HG03280 (cell line): ENCODE data around the gene TMEM140.
A peak's percentile ranks its signal among the peaks of the same experiment; 100 is the strongest.
"Not testable (repeated sequence)": the region's sequence is repeated elsewhere in the genome, so short reads cannot be mapped to it uniquely, and the experiment has no call there.

Source experiments
- ATAC-seq: cut with Tn5 transposase; IDR thresholded peaks from one replicate; pipeline ENCODE4 v1.9.1; 2021; ENCODE audit warnings: mild to moderate bottlenecking, moderate library complexity; ENCODE audit not compliant: unreplicated experiment

The TMEM140 gene

DNA sequence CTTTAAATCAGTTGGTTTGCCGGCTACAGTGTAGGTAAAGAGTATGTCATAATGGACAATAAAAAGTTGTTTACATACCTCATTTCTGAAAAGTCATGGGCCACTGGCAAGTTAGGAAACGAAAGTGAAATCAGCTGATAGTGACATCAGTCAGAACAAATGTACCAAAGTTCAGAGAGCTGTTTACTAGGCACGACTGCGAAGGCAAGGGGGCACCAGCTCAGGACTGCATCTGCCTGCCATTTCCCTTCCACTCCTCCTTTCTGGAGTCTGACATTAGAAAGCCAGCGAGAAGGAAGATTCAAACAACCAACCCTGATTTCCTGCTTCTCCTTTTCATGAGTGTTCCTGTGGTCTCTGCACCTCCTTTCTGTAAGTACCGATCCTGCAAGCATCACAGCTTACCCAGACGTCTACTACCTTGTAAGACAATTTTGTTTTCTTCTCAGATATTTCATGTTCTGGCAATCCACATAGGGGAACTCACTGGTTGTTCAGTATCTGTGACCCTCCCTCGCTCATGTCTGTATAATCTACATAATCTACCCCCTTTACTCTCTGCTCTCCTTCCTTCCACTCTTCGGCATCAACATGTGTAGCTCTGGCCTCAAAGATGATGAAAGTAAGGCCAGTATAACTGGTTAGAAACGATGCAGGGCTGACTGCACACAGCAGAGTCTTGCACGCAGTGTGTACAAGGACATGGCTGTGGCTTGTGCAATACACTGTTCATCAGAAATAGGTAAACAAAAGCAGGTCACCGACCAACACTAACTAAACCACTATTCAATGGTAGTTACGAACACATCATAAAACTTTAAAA, at the start of gene TMEM140:
Gene TMEM140, plus strand, starts transcription at position 174 of the 823 bp plus-strand sequence. CDS start 16,370 bp downstream, outside the sequence.
- ATAC-seq: peak; percentile 77

DNA sequence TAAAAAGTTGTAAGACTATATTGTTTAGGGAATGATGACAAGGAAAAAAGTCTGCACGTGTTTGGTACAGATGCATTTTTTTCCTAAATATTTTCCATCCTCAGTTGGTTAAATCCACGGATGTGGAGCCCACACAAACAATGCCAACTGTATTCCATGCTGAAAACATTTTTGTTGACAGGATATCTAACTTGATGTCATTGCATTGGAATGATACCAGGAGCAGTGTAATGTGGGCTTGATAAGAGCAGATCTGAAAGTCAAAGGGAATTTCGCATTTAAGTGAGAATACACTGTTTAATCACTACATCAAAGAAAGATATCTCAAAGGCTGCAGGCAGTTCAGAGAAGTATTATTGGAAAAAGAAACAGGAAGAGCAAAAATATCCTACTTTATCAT, 49.5 kb upstream of the TMEM140 start:
- ATAC-seq: no peak

DNA sequence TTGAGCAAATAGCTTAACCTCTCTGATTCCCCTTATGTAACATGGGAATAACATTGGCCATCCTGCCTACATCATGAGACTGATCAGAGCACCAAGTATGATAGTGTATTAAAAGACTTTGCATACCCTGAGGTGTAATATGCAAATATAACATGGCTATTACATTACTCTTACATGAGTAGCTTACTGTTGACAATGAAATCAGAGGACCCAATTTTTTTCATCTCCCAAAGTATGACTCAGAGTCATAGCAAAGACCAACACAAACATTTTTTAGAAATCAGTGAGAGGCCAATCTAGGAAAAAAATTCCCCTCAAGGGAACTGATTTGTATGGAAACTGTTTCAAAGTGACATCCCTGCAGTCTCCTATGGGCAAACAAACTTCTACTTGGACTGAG, 47.0 kb upstream of the TMEM140 start:
- no peak for ATAC-seq

DNA sequence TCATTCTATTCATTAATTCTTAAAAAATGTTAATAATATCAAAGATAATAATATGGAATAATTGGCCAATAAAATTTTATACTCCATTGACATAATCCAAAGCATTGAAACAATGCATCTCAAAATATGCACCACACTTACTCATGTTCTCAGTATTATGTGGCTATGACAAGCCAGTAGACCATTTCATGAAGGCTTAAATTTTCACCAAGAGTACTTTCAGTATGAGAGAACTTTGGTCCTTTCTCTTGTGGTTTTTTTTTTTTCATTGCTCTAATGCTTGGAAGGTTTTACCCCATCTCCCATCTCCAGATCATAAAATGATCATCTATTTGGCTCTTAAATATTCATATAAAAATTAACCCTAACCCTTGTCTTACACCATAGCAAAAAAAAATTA, 45.5 kb upstream of the TMEM140 start:
- no peak for ATAC-seq

DNA sequence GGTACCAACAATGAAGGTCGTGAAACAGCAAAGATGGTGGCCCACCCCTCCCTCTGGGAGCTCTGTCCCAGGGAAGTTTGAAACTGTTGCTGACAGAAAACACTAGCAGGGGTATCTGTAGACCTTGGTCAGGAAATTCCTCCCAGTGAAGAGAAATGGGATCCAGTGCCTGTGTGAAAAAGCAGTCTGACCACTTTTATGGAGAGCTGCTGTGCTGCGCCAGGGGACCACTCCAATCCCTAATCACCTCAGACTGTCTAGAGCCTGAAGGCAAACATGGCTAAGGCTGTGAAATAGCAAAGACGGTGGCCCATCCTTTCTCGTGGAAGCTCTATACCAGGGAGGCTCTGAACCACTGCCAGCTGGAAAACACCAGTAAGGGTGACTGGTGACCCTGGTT, 38.3 kb upstream of the TMEM140 start:
- no peak for ATAC-seq

DNA sequence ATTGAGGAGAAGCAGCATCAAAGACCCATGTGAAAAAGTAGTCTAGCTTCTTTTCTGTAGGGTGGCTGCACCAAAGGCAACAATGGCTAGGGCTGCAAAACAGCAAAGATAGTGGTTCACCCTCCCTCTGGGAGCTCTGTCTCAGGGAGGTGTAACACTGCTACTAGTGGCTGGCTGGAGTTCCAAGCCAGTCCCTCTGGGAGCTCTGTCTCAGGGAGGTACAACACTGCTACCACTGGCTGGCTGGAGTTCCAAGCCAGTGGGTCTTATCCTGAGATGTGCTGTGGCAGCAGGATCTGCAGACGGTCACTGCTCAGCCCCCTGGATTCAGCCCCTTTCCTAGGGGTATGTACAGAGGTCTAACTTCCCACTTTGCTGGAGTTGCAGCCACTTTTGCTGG, 37.9 kb upstream of the TMEM140 start:
- ATAC-seq: no peak

DNA sequence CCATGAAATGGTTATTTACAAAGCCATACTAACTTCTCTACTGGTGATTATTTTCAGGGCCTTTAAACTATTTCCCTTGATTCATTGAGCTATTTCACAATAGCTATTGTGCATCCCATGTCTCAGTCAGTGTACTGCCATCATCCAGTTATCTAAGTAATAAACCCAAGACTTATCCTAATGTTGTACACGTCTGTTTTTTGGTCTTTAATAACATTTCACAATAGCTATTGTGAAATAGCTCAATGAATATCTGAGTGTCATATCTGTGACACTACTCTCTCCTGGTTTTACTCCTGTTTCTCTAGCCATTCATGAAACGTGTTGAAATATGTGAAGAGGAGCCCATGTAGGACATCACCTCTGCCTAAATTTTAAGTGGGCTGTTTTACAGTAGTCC, 36.5 kb upstream of the TMEM140 start:
- no peak for ATAC-seq

DNA sequence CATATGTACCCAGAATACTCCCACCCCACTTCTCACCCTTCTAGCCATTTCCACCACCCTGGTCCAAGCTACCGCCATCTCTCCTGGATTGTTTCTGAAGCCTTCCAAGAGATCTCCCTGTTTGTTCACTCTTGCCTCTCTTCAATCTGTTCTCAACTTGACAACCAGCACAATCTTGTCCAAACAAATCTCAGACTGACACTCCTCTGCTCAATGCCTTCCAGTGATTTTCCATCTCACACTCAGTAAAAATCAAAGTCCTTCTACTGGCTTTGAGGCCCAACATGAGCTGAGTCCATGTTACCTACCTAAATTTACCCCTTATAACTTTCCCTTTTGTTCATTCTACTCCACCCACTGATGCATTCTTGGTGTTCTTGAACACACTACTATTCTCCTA, 33.2 kb upstream of the TMEM140 start:
- no peak for ATAC-seq

DNA sequence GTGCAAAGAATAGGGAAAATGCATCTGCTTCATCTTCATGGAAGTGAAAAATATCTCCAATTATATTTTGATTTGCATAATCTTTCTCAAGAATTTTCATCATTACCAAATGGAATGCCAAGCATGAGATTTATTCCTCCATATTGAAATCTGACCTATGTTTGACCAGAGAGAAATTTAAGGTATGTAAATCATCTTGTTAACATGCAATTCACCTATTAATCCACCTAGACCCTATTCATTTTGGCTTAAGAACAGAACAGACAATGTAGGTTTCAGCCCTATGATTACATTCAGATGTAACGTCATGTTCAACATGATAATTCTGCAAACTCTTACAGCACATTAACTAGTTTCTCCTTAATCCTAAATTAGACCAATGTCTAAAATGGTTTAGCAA, 30.8 kb upstream of the TMEM140 start:
- no peak for ATAC-seq

DNA sequence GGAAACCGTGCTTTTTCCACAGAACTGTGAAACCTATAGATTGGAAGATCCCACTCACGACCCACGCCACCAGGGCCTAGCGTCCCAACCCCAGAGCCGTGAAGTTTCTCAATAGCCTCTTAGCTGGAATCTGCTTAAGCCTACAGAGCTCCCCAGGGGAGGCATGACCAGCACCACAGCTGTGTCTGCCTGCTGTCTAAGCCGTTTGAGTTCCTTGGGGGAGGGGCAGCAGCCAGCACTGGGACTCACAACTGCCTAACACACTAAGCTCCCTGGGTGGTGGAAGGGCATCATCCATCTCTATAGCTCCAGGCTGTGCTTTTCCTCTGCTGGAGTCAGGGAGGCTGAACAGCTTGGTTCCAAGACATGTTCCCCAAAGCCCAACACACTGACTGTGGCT, 26.0 kb upstream of the TMEM140 start:
- ATAC-seq: no peak

DNA sequence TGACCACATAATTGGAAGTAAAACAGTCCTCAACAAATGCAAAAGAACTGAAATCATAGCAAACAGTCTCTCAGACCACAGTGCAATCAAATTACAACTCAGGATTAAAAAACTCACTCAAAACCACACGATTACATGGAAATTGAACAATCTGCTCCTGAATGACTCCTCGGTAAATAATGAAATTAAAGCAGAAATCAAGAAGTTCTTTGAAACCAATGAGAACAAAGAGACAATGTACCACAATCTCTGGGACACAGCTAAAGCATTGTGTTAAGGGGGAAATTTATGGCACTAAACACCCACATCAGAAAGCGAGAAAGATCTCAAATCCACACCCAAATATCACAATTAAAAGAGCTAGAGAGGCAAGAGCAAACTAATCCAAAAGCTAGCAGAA, 23.2 kb upstream of the TMEM140 start:
- ATAC-seq: not testable (repeated sequence)

DNA sequence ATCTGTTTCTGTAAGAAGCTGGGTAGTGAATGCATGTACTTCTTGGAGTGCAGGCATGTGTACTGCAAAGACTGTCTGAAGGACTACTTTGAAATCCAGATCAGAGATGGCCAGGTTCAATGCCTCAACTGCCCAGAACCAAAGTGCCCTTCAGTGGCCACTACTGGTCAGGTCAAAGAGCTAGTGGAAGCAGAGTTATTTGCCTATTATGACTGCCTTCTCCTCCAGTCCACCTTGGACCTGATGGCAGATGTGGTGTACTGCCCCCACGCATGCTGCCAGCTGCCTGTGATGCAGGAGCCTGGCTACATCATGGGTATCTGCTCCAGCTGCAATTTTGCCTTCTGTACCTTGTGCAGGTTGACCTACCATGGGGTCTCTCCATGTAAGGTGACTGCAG, 18.9 kb upstream of the TMEM140 start:
- no peak for ATAC-seq

DNA sequence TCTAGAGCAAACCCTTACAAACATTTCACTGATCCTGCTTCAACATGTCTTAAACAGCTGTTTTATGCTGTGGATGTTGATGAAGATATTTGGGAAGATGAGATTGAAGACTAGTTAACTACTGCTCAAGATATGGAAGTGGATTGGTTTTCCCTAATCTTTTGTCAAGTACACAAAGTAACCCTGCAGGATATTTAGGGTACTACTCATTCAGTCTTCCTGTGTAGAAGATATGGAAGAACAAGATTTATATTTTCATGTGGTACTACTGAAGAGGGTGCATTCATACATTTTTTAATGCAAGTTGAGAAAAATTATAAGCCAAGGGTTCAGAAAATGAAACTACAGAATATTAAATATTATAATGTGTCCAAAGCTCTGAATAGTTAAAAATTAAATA, 18.3 kb upstream of the TMEM140 start:
- ATAC-seq: no peak

DNA sequence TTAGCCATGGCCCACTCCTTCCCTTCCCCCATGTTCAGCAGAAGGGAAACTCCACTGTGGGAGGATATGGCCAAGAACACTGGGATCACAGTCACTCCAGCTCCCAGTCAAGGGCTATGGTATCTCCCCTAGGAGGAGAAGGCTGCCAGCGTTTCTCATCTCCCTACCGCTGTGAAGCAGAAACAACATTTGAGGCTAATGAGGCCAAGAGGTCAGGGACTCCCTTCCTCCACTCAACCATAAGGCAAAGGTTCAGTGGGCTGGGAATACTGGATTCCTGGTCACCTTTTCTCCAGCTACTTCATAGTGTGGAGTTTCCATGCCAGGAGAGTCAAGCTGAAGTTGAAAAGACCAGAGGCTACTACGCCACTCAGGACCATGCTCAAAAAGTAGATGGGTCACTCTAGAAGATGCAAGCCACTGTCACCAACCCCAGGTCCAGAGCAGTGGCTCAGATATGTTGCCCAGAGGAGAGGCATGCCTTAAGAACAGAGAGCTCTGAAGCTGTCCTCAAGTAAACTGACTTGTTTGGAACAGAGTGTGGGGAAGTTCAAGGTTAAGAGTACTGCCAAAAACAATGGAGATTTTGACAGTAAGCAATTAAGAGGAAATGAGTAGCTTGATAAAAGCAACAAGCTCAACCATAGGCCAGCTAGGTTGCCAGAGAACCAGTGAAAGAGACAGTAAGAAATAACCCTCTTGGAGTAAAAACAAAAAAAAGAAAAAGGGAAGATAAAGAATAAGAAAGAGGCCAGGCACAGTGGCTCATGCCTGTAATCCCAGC, 3.8 kb upstream of the TMEM140 start:
- no peak for ATAC-seq

DNA sequence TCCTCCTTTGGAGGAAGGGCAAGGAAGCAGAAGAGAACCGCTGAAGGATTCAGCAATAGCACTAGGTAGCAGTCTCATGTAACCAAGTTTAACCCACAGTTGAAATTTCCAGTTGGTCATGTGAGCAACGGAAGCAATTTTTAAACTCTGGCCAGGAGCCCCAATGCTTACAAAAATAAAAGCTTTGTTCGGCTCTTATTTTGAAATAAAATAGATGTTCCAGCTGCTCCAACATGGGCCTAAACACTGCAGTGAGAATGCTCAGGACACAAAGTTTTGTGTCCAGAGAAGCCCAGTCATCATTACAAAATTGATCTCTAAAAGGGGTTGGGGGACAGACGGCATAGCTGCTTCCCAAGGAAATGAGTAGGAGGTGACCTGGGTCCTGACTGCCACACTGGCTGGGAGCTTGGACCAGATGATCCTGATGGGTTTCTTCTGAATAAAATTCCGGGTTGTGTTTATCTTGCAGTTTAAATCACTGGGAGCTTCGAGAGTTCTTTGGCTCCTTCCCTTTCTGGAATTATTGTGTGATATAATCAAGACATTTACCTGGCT, 452 bp upstream of the TMEM140 start:
- no peak for ATAC-seq

DNA sequence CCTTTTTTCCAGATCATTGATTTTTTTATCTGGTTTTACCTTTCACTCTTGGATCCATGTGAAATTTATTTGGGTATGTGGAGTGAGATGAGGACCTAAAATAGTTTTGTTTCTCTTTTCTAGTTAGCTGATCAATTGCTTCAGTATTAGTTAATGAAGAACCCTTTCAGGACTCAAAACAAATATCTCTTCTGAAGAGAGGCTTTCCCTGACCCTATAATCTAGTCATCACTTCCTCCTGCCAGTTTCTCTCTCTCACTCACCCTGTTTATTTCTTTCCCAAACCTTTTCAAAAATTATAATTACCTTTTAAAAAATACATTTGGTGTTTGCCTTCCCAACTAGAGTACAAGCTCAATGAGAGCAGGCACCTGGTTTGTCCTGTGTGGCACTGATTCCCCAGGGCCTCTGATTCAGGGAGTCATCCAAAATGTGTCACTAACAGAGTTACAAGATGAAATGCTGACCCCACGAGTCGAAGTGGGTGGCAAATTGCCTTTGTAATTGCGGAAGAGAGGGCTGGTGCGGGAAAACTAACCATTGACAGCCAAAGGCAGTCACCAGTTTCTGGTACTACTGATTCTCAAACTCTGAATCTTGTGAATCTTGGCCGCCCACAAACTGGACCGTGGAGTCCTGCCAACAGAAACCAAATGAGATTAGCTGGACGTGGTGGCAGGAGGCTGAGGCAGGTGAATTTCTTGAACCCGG, 2.4 kb downstream of the TMEM140 start:
- ATAC-seq: no peak

DNA sequence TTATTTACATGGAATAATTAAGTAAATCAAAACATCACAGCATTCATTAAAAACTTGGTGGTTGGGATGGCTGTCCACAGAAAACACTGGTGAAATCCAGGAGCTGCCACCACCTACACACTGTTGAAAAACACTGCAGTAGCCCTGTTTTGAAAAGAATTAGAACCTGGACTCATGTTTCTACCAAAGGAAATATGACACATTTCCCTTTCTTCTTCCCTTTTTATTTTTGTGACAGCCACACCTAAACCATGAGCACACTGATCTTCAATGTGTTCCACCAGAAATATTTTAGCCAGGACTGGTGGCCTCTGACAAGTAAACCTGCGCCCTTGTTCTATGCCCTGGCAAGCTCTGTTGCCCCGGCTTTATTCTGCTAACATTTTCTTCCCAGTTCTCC, 3.3 kb downstream of the TMEM140 start:
- ATAC-seq: no peak

DNA sequence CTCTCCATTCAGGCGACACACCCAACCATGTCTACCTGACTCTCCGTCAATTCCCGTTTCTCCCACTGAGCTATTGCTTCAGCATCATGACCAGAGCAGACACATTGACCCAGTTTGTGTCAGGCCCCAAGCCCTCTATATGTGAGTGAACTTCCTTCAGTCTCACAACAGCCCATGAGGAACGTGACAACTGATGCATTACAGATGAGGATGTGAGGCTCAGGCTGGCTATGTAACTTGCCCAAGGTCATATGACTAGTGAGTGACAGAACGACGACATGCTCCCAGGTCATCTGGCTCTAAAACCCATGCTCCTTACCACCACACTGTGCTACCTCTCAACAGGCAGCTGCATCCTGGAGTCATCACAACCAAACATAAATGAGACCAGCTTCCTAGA, 3.7 kb downstream of the TMEM140 start:
- ATAC-seq: no peak

DNA sequence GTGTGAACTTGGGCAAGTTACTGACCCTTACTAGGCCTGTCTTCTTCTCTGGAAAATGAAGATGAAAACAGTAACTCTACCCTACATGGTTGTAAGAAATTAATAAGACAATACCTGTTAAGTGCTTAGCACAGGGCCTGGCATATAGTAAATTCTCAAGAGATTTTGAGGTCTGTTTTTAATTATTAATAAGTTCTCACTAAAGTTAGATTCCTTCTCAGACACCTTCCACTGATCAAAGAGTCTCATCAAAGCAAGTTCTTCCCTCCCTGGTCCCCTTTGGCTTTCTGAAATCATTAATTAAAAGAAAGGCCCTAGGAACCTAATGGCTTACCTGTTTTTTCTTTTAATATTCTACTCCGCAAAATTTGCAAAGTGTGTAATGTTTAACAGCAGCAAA, 4.6 kb downstream of the TMEM140 start:
- ATAC-seq: no peak

DNA sequence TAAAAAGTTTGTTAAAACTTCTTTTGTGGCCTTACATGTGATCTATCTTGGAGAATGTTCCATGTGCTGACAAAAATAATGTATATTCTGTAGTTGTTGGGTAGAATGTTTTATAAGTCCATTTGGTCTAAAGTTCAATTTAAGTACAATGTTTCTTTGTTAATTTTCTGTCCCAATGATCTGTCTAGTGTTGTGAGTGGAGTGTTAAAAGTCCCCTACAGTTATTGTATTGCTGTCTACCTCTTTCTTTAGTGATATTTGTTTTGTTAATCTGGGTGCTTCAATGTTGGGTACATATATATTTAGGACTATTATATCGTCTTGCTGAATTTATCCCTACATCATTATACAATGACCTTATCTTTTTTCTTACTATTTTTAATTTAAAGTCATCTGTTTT, 6.9 kb downstream of the TMEM140 start:
- no peak for ATAC-seq

DNA sequence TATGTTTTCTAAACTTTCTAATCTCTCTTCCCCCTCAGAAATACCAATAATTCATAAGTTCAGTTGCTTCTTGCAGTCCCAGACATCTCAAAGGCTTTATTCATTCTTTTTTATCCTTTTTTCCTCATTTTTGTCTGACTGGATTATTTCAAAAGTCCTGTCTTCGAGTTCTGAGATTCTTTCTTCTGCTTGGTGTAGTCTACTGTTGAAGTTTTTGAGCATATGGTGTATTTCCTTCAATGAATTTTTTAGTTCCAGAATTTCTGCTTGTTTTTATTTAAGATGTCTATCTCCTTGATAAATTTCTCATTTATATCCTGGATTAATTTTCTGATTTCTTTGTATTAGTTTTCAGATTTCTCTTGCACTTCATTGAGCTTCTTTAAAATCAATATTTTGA, 8.4 kb downstream of the TMEM140 start:
- ATAC-seq: no peak
